NCI-H146 treated with DMSO at 0.1 percent for 48 hours (cell line): Measurements from ENCODE around the gene DGLUCY.
"Not testable (repeated sequence)": the region's sequence is repeated elsewhere in the genome, so short reads cannot be mapped to it uniquely, and the experiment has no call there.

Experiments used
- DNase-seq: peaks from one replicate; lab custom pipeline; 2025; ENCODE audit not compliant: unreplicated experiment; lab: John Stamatoyannopoulos, UW

DGLUCY gene

GRCh38 chr14:91103116-91103515, 10.8 kb upstream of the DGLUCY start:
- DNase-seq, result no peak

GRCh38 chr14:91108941-91109611, 4.8 kb upstream of the DGLUCY start:
- peak; percentile 27 for DNase-seq

- no peak for DNase-seq
These were observed 2.4 kb upstream of the DGLUCY start for GRCh38 chr14:91111443-91111842.

GRCh38 chr14:91112194-91112593, 1.7 kb upstream of the DGLUCY start:
- peak; percentile 84 for DNase-seq

- peak; percentile 64 for DNase-seq
These were observed 499 bp downstream of the DGLUCY start for GRCh38 chr14:91114079-91115065.

GRCh38 chr14:91115986-91116770, 2.3 kb downstream of the DGLUCY start:
- DNase-seq, result no peak

GRCh38 chr14:91116913-91117588, 3.2 kb downstream of the DGLUCY start:
- no peak for DNase-seq

GRCh38 chr14:91117960-91118359, 4.1 kb downstream of the DGLUCY start:
- DNase-seq, result no peak

- DNase-seq, result no peak
These were observed 4.7 kb downstream of the DGLUCY start for GRCh38 chr14:91118511-91119068.

- no peak for DNase-seq
These were observed 5.9 kb downstream of the DGLUCY start for GRCh38 chr14:91119556-91120311.

GRCh38 chr14:91123201-91123600, 9.3 kb downstream of the DGLUCY start:
- no peak for DNase-seq

GRCh38 chr14:91124406-91125270, 10.8 kb downstream of the DGLUCY start:
- not testable (repeated sequence) for DNase-seq

GRCh38 chr14:91125271-91125660, 11.4 kb downstream of the DGLUCY start:
- no peak for DNase-seq

GRCh38 chr14:91125801-91126200, 11.9 kb downstream of the DGLUCY start:
- no peak for DNase-seq

GRCh38 chr14:91126761-91127160, 12.9 kb downstream of the DGLUCY start:
- no peak for DNase-seq

- DNase-seq, result peak; percentile 8
These were observed 13.5 kb downstream of the DGLUCY start for GRCh38 chr14:91127401-91127801.

- DNase-seq, result no peak
These were observed 14.1 kb downstream of the DGLUCY start for GRCh38 chr14:91127924-91128323.

- DNase-seq, result no peak
These were observed 14.8 kb downstream of the DGLUCY start for GRCh38 chr14:91128699-91129098.

GRCh38 chr14:91129261-91129660, 15.4 kb downstream of the DGLUCY start:
- DNase-seq, result no peak
